GM19240 (cell line): ENCODE results near the gene SNAPC5.
"Not testable (repeated sequence)": the region's sequence is repeated elsewhere in the genome, so short reads cannot be mapped to it uniquely, and the experiment has no call there.

Source experiments
- DNase-seq: peaks from one replicate; pipeline ENCODE4 v3.0.0; 2011; ENCODE audit warnings: low spot score; ENCODE audit not compliant: insufficient read length

Gene SNAPC5

GRCh38 chr15:66497502-66498455, at the start of gene SNAPC5:
SNAPC5 (minus strand) TSS chr15:66497762; CDS start chr15:66497731, 31 bp downstream.
- DNase-seq, result peak; percentile 55

- no peak for DNase-seq
Observed at GRCh38 chr15:66545255-66545654, 47.7 kb upstream of the SNAPC5 start.

- no peak for DNase-seq
Observed at GRCh38 chr15:66542896-66543295, 45.3 kb upstream of the SNAPC5 start.

GRCh38 chr15:66535056-66535455, 37.5 kb upstream of the SNAPC5 start:
- DNase-seq, result no peak

GRCh38 chr15:66524838-66525237, 27.3 kb upstream of the SNAPC5 start:
- DNase-seq, result no peak

- no peak for DNase-seq
Observed at GRCh38 chr15:66523926-66524325, 26.4 kb upstream of the SNAPC5 start.

GRCh38 chr15:66515901-66516322, 18.4 kb upstream of the SNAPC5 start:
- DNase-seq, result no peak

- DNase-seq, result no peak
Observed at GRCh38 chr15:66514586-66514985, 17.0 kb upstream of the SNAPC5 start.

GRCh38 chr15:66508293-66508883, 10.8 kb upstream of the SNAPC5 start:
- DNase-seq, result no peak

- no peak for DNase-seq
Observed at GRCh38 chr15:66505818-66506217, 8.3 kb upstream of the SNAPC5 start.

GRCh38 chr15:66505430-66505811, 7.9 kb upstream of the SNAPC5 start:
- DNase-seq, result no peak

GRCh38 chr15:66504563-66505429, 7.2 kb upstream of the SNAPC5 start, which contains the start of the genes RPL4 and ZWILCH:
RPL4 (minus strand) TSS chr15:66504855; CDS start chr15:66504790, 65 bp downstream.
ZWILCH (plus strand) TSS chr15:66505326; CDS start chr15:66505339, 13 bp downstream.
- DNase-seq, result peak; percentile 34

- DNase-seq, result no peak
Observed at GRCh38 chr15:66503780-66504562, 6.4 kb upstream of the SNAPC5 start.

GRCh38 chr15:66503041-66503648, 5.6 kb upstream of the SNAPC5 start:
- not testable (repeated sequence) for DNase-seq

GRCh38 chr15:66502491-66502890, 4.9 kb upstream of the SNAPC5 start:
- no peak for DNase-seq

GRCh38 chr15:66500346-66500745, 2.8 kb upstream of the SNAPC5 start:
- not testable (repeated sequence) for DNase-seq

GRCh38 chr15:66498501-66499386, 1.2 kb upstream of the SNAPC5 start:
- DNase-seq, result no peak

GRCh38 chr15:66496951-66497501, 536 bp downstream of the SNAPC5 start:
- DNase-seq, result no peak

- no peak for DNase-seq
Observed at GRCh38 chr15:66494262-66494661, 3.3 kb downstream of the SNAPC5 start.
